ENCODE measurements around the gene SMC6.

The SMC6 gene

GRCh38 chr2:17646838-17647701 lies 106.5 kb downstream of the SMC6 start:
- DNase-seq, result no peak

GRCh38 chr2:17646081-17646554 lies 107.5 kb downstream of the SMC6 start:
- DNase-seq, result peak; percentile 32 to 62

GRCh38 chr2:17644997-17645720 lies 108.5 kb downstream of the SMC6 start:
- no peak for DNase-seq

- peak in 1 of 2 donors; percentile 12 for DNase-seq
These were observed 110.5 kb downstream of the SMC6 start for GRCh38 chr2:17643031-17643615.

- no peak for DNase-seq
These were observed 113.2 kb downstream of the SMC6 start for GRCh38 chr2:17640406-17640805.

- no peak for DNase-seq
These were observed 115.3 kb downstream of the SMC6 start for GRCh38 chr2:17638196-17638743.

- DNase-seq, result no peak
These were observed 116.3 kb downstream of the SMC6 start for GRCh38 chr2:17637131-17637906.

GRCh38 chr2:17636257-17636656 lies 117.4 kb downstream of the SMC6 start:
- no peak for DNase-seq

GRCh38 chr2:17634997-17635396 lies 118.6 kb downstream of the SMC6 start:
- DNase-seq, result no peak

GRCh38 chr2:17630089-17630488 lies 123.5 kb downstream of the SMC6 start:
- DNase-seq, result no peak

GRCh38 chr2:17628349-17629261 lies 125.0 kb downstream of the SMC6 start:
- DNase-seq, result no peak

GRCh38 chr2:17627434-17627833 lies 126.2 kb downstream of the SMC6 start:
- no peak for DNase-seq

- DNase-seq, result no peak
These were observed 126.6 kb downstream of the SMC6 start for GRCh38 chr2:17626986-17627385.

- DNase-seq, result no peak
These were observed 128.2 kb downstream of the SMC6 start for GRCh38 chr2:17625446-17625845.

GRCh38 chr2:17621781-17622180 lies 131.8 kb downstream of the SMC6 start:
- DNase-seq, result no peak

- no peak for DNase-seq
These were observed 132.8 kb downstream of the SMC6 start for GRCh38 chr2:17620841-17621240.

GRCh38 chr2:17620280-17620679 lies 133.3 kb downstream of the SMC6 start:
- DNase-seq, result no peak

GRCh38 chr2:17617955-17618354 lies 135.7 kb downstream of the SMC6 start:
- no peak for DNase-seq

- DNase-seq, result no peak
These were observed 136.1 kb downstream of the SMC6 start for GRCh38 chr2:17617516-17617915.

- no peak for DNase-seq
These were observed 137.2 kb downstream of the SMC6 start for GRCh38 chr2:17616405-17616804.

- no peak for DNase-seq
These were observed 137.8 kb downstream of the SMC6 start for GRCh38 chr2:17615728-17616351.
